Measurements from ENCODE around the gene CLNK. TPM values are rescaled to one million over a fixed set of nuclear protein-coding genes. Genes with fewer than 3 reads are reported as not detected.
A peak's percentile ranks its signal among the peaks of the same experiment; 100 is the strongest.

The CLNK gene
- total and polyA plus RNA-seq, 2 of the 8 experiments (the other 6 are each of a cell fraction or from before 2014, with no cell fraction given) = not detected

- no peak overlapping the region for H3K9ac ChIP-seq (replicated peaks in 1 of 4; ENCODE audit: extremely low read depth in 1 of 4, low read depth in 3 of 4, low read length in 3 of 4)
- H3K79me2 ChIP-seq (ENCODE audit: control insufficient read depth in 1 of 2, insufficient read depth in 2 of 2, low read length in 2 of 2) = no peaks in the 10 kb centered on the region
- H3K4ac ChIP-seq (replicated peaks; ENCODE audit: insufficient read length, low read depth, low read length) = no peak overlapping the region
- H2BK12ac ChIP-seq (ENCODE audit: low read depth, low read length) = no peak overlapping the region
- no peak overlapping the region for H3K23ac ChIP-seq (ENCODE audit: insufficient read length)
- no peaks in the 10 kb centered on the region for H3K4me1 ChIP-seq (replicated peaks in 1 of 4; ENCODE audit: control insufficient read depth in 3 of 4, insufficient read depth in 4 of 4, low read length in 3 of 4)
- WGBS, 2 experiments (ENCODE audit: extremely low coverage in 1 of 2, insufficient coverage in 1 of 2, insufficient read length in 1 of 2, insufficient replicate concordance in 2 of 2, low coverage in 1 of 2, low lambda C conversion rate in 2 of 2, missing lambda C conversion rate in 1 of 2) = 41% methylated on average over 6 of the region's 6 CpGs; no CpG with 5 or more reads in 1 of the 2 experiments
- no peak for TF ChIP-seq KDM4A (IDR thresholded peaks at IDR 0.05; ENCODE audit: low read depth, low read length, severe bottlenecking)
- TF ChIP-seq RAD21 (IDR thresholded peaks at IDR 0.05 in 1 of 2, conservative IDR thresholded peaks at IDR 0.05 in 1 of 2; ENCODE audit: low read depth in 2 of 2, low read length in 2 of 2) = peak; percentile 85 to 86
- TF ChIP-seq CEBPB (IDR thresholded peaks at IDR 0.05; ENCODE audit: low read depth, low read length) = peak; percentile 54
- peak in 2 of 3 experiments; percentile 59 to 75; a peak in 3 of 4 replicates for TF ChIP-seq CTCF (IDR thresholded peaks at IDR 0.05; ENCODE audit: control extremely low read depth in 1 of 3, insufficient read depth in 1 of 3, low read depth in 1 of 3, low read length in 3 of 3)
- H4K5ac ChIP-seq (ENCODE audit: insufficient read length, low read depth, low read length) = no peak overlapping the region
- DNase-seq (ENCODE audit: low read depth in 1 of 2, low spot score in 2 of 2) = peak in 1 of 2 experiments; percentile 77
- no peaks in the 10 kb centered on the region for H3K9me3 ChIP-seq (ENCODE audit: insufficient read depth in 2 of 2, low read depth in 1 of 2, low read length in 1 of 2)
- H3K4me3 ChIP-seq (ENCODE audit: extremely low read depth in 1 of 4, insufficient read depth in 2 of 4, low read depth in 3 of 4, low read length in 4 of 4) = no peak overlapping the region
- H4K8ac ChIP-seq (ENCODE audit: extremely low read depth, insufficient read depth, low read length) = no peak overlapping the region
- no peak overlapping the region for H4K91ac ChIP-seq (replicated peaks; ENCODE audit: insufficient read length, low read length)
- H3K79me1 ChIP-seq (ENCODE audit: low read depth, low read length) = no peaks in the 10 kb centered on the region
- no peaks in the 10 kb centered on the region for H3K27me3 ChIP-seq (replicated peaks in 1 of 4; ENCODE audit: control insufficient read depth in 3 of 4, extremely low read depth in 1 of 4, insufficient read depth in 3 of 4, low read length in 3 of 4)
- H2BK20ac ChIP-seq (ENCODE audit: low read length) = no peak overlapping the region
- no peak overlapping the region for H2AK5ac ChIP-seq (ENCODE audit: low read depth, low read length)
- no peak overlapping the region for H3K18ac ChIP-seq (ENCODE audit: extremely low read depth, low read length)
- no peak overlapping the region for H2BK15ac ChIP-seq (ENCODE audit: low read length)
- no peak overlapping the region for H3K14ac ChIP-seq (ENCODE audit: insufficient read length)
- H2BK120ac ChIP-seq (replicated peaks; ENCODE audit: low read depth, low read length) = no peak overlapping the region
- CTCF ChIA-PET (ENCODE audit: partially characterized antibody) = interaction anchor here (0.6 to 7.6 kb wide), 13 partner anchors 9 to 1121 kb away, joined by 3 to 57 read pairs (median 4); no protein-coding TSS in a partner anchor
- H3K4me2 ChIP-seq (ENCODE audit: insufficient read depth in 1 of 2, low read depth in 2 of 2, low read length in 2 of 2) = no peak overlapping the region
- H3K36me3 ChIP-seq (ENCODE audit: control insufficient read depth in 2 of 4, insufficient read depth in 4 of 4, low read length in 3 of 4) = no peaks in the 10 kb centered on the region
- peak; percentile 87 for FAIRE-seq
- H2AFZ ChIP-seq (ENCODE audit: low read length) = no peak overlapping the region
- POLR2A ChIA-PET (ENCODE audit: partially characterized antibody) = no interaction called here
- no peak overlapping the region for H3K27ac ChIP-seq (ENCODE audit: low read depth, low read length)
- no peaks in the 10 kb centered on the region for H3K23me2 ChIP-seq (ENCODE audit: low read depth, low read length)
- no peak overlapping the region for H2BK5ac ChIP-seq (ENCODE audit: low read depth, low read length)
- no peak overlapping the region for H3K56ac ChIP-seq (replicated peaks; ENCODE audit: insufficient read length, low read depth, low read length)
- H4K20me1 ChIP-seq (replicated peaks in 1 of 2; ENCODE audit: control insufficient read depth in 1 of 2, insufficient read depth in 2 of 2, low read length in 2 of 2) = no peaks in the 10 kb centered on the region
Observed at GRCh38 chr4:10554694-10555093, 129.9 kb downstream of the CLNK start.
